ENCODE results near the gene ITIH1.

Gene ITIH1

GRCh38 chr3:52792413-52792812, 15.0 kb downstream of the ITIH1 start:
- TF ChIP-seq CTCF (conservative IDR thresholded peaks at IDR 0.05) (no peak), ZFX (IDR thresholded peaks at IDR 0.05) (no peak)
- no peak overlapping the region for H3K27ac ChIP-seq

GRCh38 chr3:52792961-52793695, 15.7 kb downstream of the ITIH1 start:
- TF ChIP-seq ZFX (IDR thresholded peaks at IDR 0.05) (no peak), CTCF (conservative IDR thresholded peaks at IDR 0.05) (no peak)
- H3K27ac ChIP-seq, result no peak overlapping the region

GRCh38 chr3:52793702-52794611, 16.6 kb downstream of the ITIH1 start:
- TF ChIP-seq CTCF (conservative IDR thresholded peaks at IDR 0.05), result no peak
- TF ChIP-seq ZFX (IDR thresholded peaks at IDR 0.05), result no peak
- H3K27ac ChIP-seq, result no peak overlapping the region

- no peak within 1 kb of the TSS for H3K27ac ChIP-seq
- TF ChIP-seq CTCF (conservative IDR thresholded peaks at IDR 0.05) (no peak), ZFX (IDR thresholded peaks at IDR 0.05) (no peak)
These were observed 17.3 kb downstream of the ITIH1 start, which contains the start of gene ITIH3 for GRCh38 chr3:52794612-52795099. TSS of gene ITIH3 (plus strand) at chr3:52794796. CDS start at chr3:52794804, 8 bp downstream.

DNA sequence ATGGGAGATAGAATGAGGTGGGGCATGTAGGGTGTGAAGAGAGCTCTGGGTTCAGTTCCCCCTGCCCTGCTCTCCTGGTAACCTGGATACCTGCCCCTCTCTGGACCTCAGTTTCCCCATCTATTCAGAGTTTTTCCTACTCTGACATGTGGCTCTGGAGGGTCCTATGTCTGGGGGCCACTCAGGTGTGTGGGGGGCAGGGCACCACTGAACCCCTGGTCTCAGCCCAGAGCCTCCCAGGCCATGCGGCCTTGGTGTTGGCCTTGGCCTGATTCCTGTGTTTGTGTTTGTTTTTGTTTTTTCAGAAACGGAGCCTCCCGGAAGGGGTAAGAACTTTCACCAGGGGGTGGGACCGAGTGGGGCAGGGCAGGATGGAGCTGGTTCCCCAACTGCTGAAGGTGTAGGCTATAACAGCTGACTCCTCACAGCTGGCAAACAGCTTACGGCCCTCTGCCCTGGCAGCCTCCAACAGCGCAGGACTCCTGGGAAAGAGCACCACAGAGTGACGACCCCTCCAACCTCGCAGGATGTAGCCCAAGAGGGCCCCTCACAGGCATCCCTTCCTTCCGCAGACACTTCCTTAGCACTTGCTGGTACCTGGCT, 18.0 kb downstream of the ITIH1 start:
- no peak overlapping the region for H3K27ac ChIP-seq
- no peak for TF ChIP-seq ZFX (IDR thresholded peaks at IDR 0.05)
- TF ChIP-seq CTCF (conservative IDR thresholded peaks at IDR 0.05), result no peak

DNA sequence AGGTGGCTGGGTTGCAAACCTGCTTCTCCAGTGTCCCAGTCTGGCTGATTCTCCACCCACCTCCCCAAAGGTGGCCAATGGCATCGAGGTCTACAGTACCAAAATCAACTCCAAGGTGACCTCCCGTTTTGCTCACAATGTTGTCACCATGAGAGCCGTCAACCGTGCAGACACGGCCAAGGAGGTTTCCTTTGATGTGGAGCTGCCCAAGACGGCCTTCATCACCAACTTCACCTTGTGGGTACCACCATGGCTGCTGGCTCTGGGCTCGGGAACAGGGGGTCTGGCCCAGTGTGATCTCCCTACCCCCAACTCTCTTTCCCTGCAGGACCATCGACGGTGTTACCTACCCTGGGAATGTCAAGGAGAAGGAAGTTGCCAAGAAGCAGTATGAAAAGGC, 19.0 kb downstream of the ITIH1 start:
- H3K27ac ChIP-seq, result no peak overlapping the region
- TF ChIP-seq CTCF (conservative IDR thresholded peaks at IDR 0.05) (no peak), ZFX (IDR thresholded peaks at IDR 0.05) (no peak)
